PC-3 (cell line): ENCODE data around the gene NKX2-4. TPM values are rescaled to one million over a fixed set of nuclear protein-coding genes. Genes with fewer than 3 reads are reported as not detected.

ENCODE experiments used
- ATAC-seq: fragments of 200-7000 bp; cut with Tn5 transposase; 2 replicates; pipeline ENCODE4 v1.9.1; 2020; ENCODE audit warnings: mild to moderate bottlenecking, moderate library complexity
- BruUV-seq: library from RNA; stranded (reverse); fragments of 400-500 nt; replicated peaks from 2 replicates; lab custom pipeline; 2021; lab: Mats Ljungman, UMichigan
- CTCF ChIA-PET: fragments of 300-600 bp; sonication (Branson Sonifier 250); formaldehyde crosslinking; loops from one replicate; lab custom pipeline; 2022; ENCODE audit warnings: antibody characterized with exemption; lab: Charles Lee
- POLR2A ChIA-PET: fragments of 300-600 bp; sonication (Branson Sonifier 250); formaldehyde crosslinking; loops from one replicate; lab custom pipeline; 2022; ENCODE audit warnings: antibody characterized with exemption; ENCODE audit not compliant: unreplicated experiment; lab: Charles Lee
- DNase-seq: peaks from one replicate; pipeline ENCODE4 v3.0.0-alpha.2; 2015
- H2AFZ ChIP-seq: fragments of 300-600 bp; sonication (generic); 2 replicates; pipeline ENCODE4 v1.6.0; 2016; ENCODE audit warnings: antibody characterized with exemption, low read length
- H3F3A ChIP-seq: fragments of 300-600 bp; sonication (generic); one replicate; pipeline ENCODE4 v1.6.0; 2017; ENCODE audit warnings: antibody characterized with exemption, low read length, control low read depth, mild to moderate bottlenecking; ENCODE audit not compliant: unreplicated experiment
- H3K27ac ChIP-seq: fragments of 300-600 bp; sonication (generic); 2 replicates; pipeline ENCODE4 v1.5.1; 2016; ENCODE audit warnings: mild to moderate bottlenecking, low read length
- H3K27me3 ChIP-seq: fragments of 300-600 bp; sonication (generic); 2 replicates; pipeline ENCODE4 v1.6.1; 2016; ENCODE audit warnings: low read length, mixed read lengths
- H3K36me3 ChIP-seq: fragments of 300-600 bp; sonication (generic); 2 replicates; pipeline ENCODE4 v1.6.1; 2016; ENCODE audit warnings: low read depth, mixed run types, low read length, mixed read lengths
- H3K4me1 ChIP-seq: fragments of 300-600 bp; sonication (generic); 2 replicates; pipeline ENCODE4 v1.5.1; 2016; ENCODE audit warnings: low read length; ENCODE audit not compliant: insufficient read depth
- H3K4me2 ChIP-seq: fragments of 300-600 bp; sonication (generic); 2 replicates; pipeline ENCODE4 v1.6.0; 2016; ENCODE audit warnings: low read length
- H3K4me3 ChIP-seq: fragments of 300-600 bp; sonication (generic); 2 replicates; pipeline ENCODE4 v1.5.1; 2016; ENCODE audit warnings: mild to moderate bottlenecking, low read length, mixed read lengths
- H3K79me2 ChIP-seq: fragments of 300-600 bp; sonication (generic); 2 replicates; pipeline ENCODE4 v1.6.1; 2017; ENCODE audit warnings: low read length, mixed read lengths
- H3K9ac ChIP-seq: fragments of 300-600 bp; sonication (generic); 2 replicates; pipeline ENCODE4 v1.6.0; 2016; ENCODE audit warnings: mild to moderate bottlenecking, low read length
- H3K9me2 ChIP-seq: fragments of 300-600 bp; sonication (generic); replicated peaks from 2 replicates; pipeline ENCODE4 v1.6.1; 2016; ENCODE audit warnings: mixed run types, low read length, mixed read lengths
- H3K9me3 ChIP-seq: fragments of 300-600 bp; sonication (generic); 2 replicates; pipeline ENCODE4 v1.6.1; 2016; ENCODE audit warnings: low read length, mixed read lengths
- H4K20me1 ChIP-seq: fragments of 300-600 bp; sonication (generic); 2 replicates; pipeline ENCODE4 v1.6.1; 2016; ENCODE audit warnings: low read length, mixed read lengths
- EZH2 ChIP-seq: fragments of 300-600 bp; sonication (generic); IDR thresholded peaks from one replicate; pipeline ENCODE4 v1.6.1; 2017; ENCODE audit warnings: antibody characterized with exemption, mild to moderate bottlenecking, low read length; ENCODE audit not compliant: unreplicated experiment
- EZH2phosphoT487 ChIP-seq: fragments of 300-600 bp; sonication (generic); IDR thresholded peaks from 2 replicates; pipeline ENCODE4 v1.6.1; 2018; ENCODE audit warnings: mild to moderate bottlenecking, antibody characterized with exemption, low read length, borderline replicate concordance
- intact Hi-C: fragments of 100-400 bp; cut with micrococcal nuclease; formaldehyde crosslinking; loops from 2 replicates; pipeline ENCODE4 v1.9.0; 2023
- total RNA-seq: library from RNA; depleted of rRNA; stranded (reverse); fragments of >200 nt; gene quantifications from 2 replicates; pipeline ENCODE4 v1.2.3, GENCODE V29; 2014
- TF ChIP-seq, protein P1 (sequence below): fragments of 300-600 bp; sonication (generic); conservative IDR thresholded peaks from 2 replicates; pipeline ENCODE4 v1.5.1; 2017; ENCODE audit warnings: antibody characterized with exemption, low read depth, mild to moderate bottlenecking, low read length

Gene NKX2-4
- total RNA-seq, 1 experiment from 2014 or later, result not detected

DNA sequence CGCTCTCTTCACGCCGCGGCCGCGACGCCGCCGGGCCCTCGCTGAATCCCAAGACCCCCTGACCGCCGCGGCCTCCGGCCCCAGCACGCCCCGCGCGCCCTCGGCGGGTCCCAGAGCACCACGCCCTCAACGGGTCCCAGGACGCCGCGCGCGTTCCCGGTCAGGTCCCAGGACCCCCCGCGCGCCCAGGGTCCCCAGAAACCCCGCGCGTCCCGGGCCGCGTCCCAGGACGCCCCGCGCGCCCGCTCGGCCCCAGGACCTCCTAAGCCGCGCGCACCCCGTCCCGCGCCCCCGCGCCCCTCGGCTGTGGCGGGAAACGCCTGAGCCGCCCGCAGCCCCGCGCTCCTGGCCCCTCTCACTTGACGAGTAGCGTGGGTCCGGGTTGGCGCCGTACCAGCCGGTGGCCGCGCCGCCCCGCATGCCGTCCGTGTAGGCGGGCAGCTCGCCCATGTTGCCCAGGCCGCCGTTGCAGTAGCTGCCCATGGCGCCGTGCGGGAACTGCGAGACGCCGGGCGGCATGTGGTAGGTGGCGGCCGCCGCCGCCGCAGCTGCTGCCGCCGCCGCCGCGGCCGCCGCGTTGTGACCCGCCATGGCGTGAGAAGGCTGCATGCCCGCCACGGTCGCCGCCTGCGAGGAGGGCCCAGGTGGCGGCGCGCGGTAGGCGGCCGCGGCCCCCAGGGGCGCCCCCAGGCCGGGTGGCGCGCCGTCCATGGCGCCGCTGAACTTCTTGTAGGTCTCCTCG lies 556 bp downstream of the NKX2-4 start:
- H2AFZ ChIP-seq, result no peak overlapping the region
- H3K9me2 ChIP-seq, result no peaks in the 10 kb centered on the region
- no peak overlapping the region for H3K4me2 ChIP-seq
- no peaks in the 10 kb centered on the region for H3K36me3 ChIP-seq
- no peaks in the 10 kb centered on the region for H4K20me1 ChIP-seq
- no peaks in the 10 kb centered on the region for H3K9me3 ChIP-seq
- no peaks in the 10 kb centered on the region for H3K4me1 ChIP-seq
- ATAC-seq (no peak), DNase-seq (no peak)
- POLR2A ChIA-PET, result no interaction called here
- H3K9ac ChIP-seq, result no peak overlapping the region
- no peaks in the 10 kb centered on the region for H3K79me2 ChIP-seq
- intact Hi-C loops, result no loop called here
- H3K27ac ChIP-seq, result no peak overlapping the region
- H3K27me3 ChIP-seq, result peaks cover 40% of the 10 kb centered on the region
- no peaks in the 10 kb centered on the region for H3F3A ChIP-seq
- no peak for TF ChIP-seq EZH2
- TF ChIP-seq EZH2phosphoT487, result no peak
- TF ChIP-seq, protein P1, sequence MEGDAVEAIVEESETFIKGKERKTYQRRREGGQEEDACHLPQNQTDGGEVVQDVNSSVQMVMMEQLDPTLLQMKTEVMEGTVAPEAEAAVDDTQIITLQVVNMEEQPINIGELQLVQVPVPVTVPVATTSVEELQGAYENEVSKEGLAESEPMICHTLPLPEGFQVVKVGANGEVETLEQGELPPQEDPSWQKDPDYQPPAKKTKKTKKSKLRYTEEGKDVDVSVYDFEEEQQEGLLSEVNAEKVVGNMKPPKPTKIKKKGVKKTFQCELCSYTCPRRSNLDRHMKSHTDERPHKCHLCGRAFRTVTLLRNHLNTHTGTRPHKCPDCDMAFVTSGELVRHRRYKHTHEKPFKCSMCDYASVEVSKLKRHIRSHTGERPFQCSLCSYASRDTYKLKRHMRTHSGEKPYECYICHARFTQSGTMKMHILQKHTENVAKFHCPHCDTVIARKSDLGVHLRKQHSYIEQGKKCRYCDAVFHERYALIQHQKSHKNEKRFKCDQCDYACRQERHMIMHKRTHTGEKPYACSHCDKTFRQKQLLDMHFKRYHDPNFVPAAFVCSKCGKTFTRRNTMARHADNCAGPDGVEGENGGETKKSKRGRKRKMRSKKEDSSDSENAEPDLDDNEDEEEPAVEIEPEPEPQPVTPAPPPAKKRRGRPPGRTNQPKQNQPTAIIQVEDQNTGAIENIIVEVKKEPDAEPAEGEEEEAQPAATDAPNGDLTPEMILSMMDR, result no peak
- BruUV-seq, result no TSS peak
- CTCF ChIA-PET, result no interaction called here
- no peak overlapping the region for H3K4me3 ChIP-seq

DNA sequence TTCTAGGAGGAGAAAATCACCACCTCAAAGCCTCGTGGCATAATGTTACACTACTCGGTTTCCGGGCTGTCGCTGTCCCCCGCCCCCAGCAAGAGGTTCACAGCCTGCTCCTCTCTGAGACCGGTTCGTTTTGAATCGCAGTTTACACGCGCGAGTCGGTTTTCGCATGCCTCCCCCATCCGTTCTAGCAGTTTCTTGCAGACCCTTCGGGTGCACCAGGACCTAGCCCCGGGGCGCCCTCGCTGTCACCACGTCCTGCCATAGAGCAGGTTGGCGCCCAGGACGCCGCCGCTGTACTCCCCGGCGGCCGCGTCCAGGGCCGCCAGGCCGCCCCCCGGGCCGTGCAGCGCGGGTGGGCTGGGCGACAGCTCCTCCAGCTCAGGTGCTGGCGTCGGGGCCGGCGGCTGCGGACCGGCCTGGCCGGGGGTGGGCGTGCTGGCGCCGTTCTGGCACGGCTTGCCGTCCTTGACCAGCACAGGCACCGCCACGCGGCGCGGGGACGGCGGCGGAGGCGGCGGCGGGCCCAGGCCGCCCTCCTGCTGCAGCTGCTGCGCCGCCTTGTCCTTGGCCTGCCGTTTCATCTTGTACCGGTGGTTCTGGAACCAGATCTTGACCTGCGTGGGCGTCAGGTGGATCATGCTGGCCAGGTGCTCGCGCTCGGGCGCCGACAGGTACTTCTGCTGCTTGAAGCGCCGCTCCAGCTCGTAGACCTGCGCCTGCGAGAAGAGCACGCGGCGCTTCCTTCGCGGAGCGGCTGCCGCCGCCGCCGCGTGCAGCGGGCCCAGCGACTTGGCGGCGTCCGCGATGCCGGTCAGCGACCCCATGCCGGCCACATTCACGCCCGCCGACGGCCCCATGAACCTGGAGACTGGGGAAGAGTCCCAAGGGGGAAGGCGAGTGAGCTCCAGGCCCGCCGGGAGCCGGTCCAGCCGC lies 1.4 kb downstream of the NKX2-4 start:
- Histone ChIP-seq H3K9me2 (no peaks in the 10 kb centered on the region), H3K27me3 (peaks cover 34% of the 10 kb centered on the region), H3K79me2 (no peaks in the 10 kb centered on the region), H2AFZ (no peak overlapping the region), H3F3A (no peaks in the 10 kb centered on the region), H4K20me1 (no peaks in the 10 kb centered on the region), H3K4me1 (no peaks in the 10 kb centered on the region), H3K9me3 (no peaks in the 10 kb centered on the region), H3K9ac (no peak overlapping the region), H3K4me2 (no peak overlapping the region), H3K27ac (no peak overlapping the region), H3K36me3 (no peaks in the 10 kb centered on the region), H3K4me3 (no peak overlapping the region)
- POLR2A ChIA-PET, result no interaction called here
- TF ChIP-seq EZH2phosphoT487 (no peak), EZH2 (no peak)
- TF ChIP-seq, protein P1, result no peak
- ATAC-seq (no peak), DNase-seq (no peak)
- CTCF ChIA-PET, result no interaction called here
- no TSS peak for BruUV-seq
- intact Hi-C loops, result no loop called here
